Measurements from ENCODE around the gene MRPS24.

DNA sequence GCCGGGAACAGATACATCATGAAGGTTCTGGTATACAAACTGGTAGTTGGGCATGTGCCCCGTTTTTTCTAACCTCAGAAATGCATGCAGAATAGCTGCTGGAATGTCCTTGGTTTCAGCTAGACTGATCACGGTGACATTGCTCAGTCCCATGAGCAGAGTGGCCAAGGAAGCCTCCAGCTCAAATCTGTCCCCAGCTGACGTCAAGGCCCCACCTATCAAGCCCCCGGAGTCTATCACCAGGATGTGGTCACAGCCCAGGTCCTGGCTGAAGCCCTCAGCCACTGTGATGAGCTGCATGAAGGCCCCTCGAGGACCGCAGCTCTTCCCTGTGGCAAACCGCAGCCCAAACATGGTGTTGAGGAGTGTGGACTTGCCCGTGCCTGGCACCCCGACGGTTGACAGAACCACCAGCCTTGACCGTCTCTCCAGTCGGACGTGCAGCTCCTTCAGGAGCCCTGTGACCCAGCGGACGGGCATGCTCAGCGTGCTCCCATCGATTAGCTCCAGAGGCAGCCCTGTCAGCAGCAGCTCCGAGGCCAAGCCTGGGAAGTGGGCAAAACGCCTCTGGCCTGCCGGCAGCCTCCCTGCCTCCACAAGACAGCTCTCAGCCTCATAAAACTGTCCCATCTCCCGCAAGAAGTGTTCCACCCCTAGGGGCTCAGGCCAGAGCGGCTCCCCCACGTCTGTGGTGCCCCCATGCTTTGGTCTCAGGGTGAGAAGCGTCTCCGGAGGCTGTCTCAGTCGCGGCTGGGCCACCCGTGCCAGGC is 7.8 kb upstream of the MRPS24 start:
- TF ChIP-seq POLR2AphosphoS5 (IDR thresholded peaks at IDR 0.05; ENCODE audit: low read depth, low read length) (no peak), SIN3A (IDR thresholded peaks at IDR 0.05; ENCODE audit: borderline replicate concordance, insufficient read depth, low read length) (no peak)

Measured in PFSK-1 (cell line).